ENCODE measurements around the gene BEGAIN. TPM values are rescaled to one million over a fixed set of nuclear protein-coding genes. Genes with fewer than 3 reads are reported as not detected.

BEGAIN gene
- total and polyA plus RNA-seq, 2 of the 8 experiments (the other 6 are each of a cell fraction or from before 2014, with no cell fraction given), result 2.9 to 3.0 TPM

- TF ChIP-seq MAFK (IDR thresholded peaks at IDR 0.05; ENCODE audit: low read depth, low read length) (no peak), BCL11A (IDR thresholded peaks at IDR 0.05; ENCODE audit: low read depth in 2 of 2, low read length in 2 of 2) (no peak), RBBP5 (IDR thresholded peaks at IDR 0.05; ENCODE audit: borderline replicate concordance, low read depth, low read length) (no peak), FOSL1 (IDR thresholded peaks at IDR 0.05; ENCODE audit: insufficient read depth, low read depth, low read length) (no peak)
Measured at GRCh38 chr14:100532906-100533655, 54.1 kb downstream of the BEGAIN start (continued).

Measured in H1 (cell line).